Lung (tissue), 12 donors: ENCODE measurements around the gene RBPJ. TPM values are rescaled to one million over a fixed set of nuclear protein-coding genes. Genes with fewer than 3 reads are reported as not detected.

Source experiments
- ATAC-seq: fragments of 200-7000 bp; cut with Tn5 transposase; one replicate; pipeline ENCODE4 v1.9.1; 2020; ENCODE audit warnings: moderate number of reproducible peaks; ENCODE audit not compliant: insufficient read depth, low FRiP score
- DNase-seq, 3 donors: peaks; one replicate each; pipeline ENCODE4 v3.0.0-alpha.2; 2013 to 2017
- H3K27ac ChIP-seq, 2 donors: one replicate each; pipeline ENCODE4 v1.5.1; 2013; ENCODE audit warnings: mild to moderate bottlenecking in 2 of 2, moderate library complexity in 2 of 2, control low read depth in 1 of 2, inconsistent platforms in 1 of 2, low read depth in 1 of 2, low read length in 1 of 2
- H3K27me3 ChIP-seq, 3 donors: one replicate each; pipeline ENCODE4 v1.5.1; 2013; ENCODE audit warnings: low read length in 2 of 3; ENCODE audit not compliant: control insufficient read depth in 3 of 3, insufficient read depth in 3 of 3
- H3K36me3 ChIP-seq, 4 donors: one replicate each; pipeline ENCODE4 v1.5.1; 2013; ENCODE audit warnings: low read length in 4 of 4, mild to moderate bottlenecking in 1 of 4, moderate library complexity in 1 of 4; ENCODE audit not compliant: control insufficient read depth in 4 of 4, insufficient read depth in 4 of 4
- H3K4me1 ChIP-seq, 5 donors: one replicate each; pipeline ENCODE4 v1.5.1; 2013; ENCODE audit warnings: low read length in 5 of 5, mild to moderate bottlenecking in 2 of 5, moderate library complexity in 1 of 5; ENCODE audit not compliant: control insufficient read depth in 5 of 5, insufficient read depth in 5 of 5
- H3K4me3 ChIP-seq: one replicate; pipeline ENCODE4 v1.5.1; 2013; ENCODE audit warnings: mild to moderate bottlenecking, control low read depth, moderate library complexity
- H3K9ac ChIP-seq, 2 donors: one replicate each; pipeline ENCODE4 v1.5.1; 2013; ENCODE audit warnings: low read length in 2 of 2, control low read depth in 1 of 2; ENCODE audit not compliant: insufficient read depth in 1 of 2
- H3K9me3 ChIP-seq, 4 donors: one replicate each; pipeline ENCODE4 v1.5.1; 2013; ENCODE audit warnings: low read length in 3 of 4, mild to moderate bottlenecking in 1 of 4, moderate library complexity in 1 of 4; ENCODE audit not compliant: control insufficient read depth in 4 of 4, insufficient read depth in 3 of 4
- CTCF ChIP-seq: IDR thresholded peaks from 2 replicates; pipeline ENCODE4 v1.5.1; 2012; ENCODE audit warnings: mild to moderate bottlenecking; ENCODE audit errors: control extremely low read depth, extremely low read depth
- WGBS, 2 donors: extraction: QIAGEN DNeasy Blood & Tissue Kit; methylation state at CpG; one replicate each; pipeline ENCODE4 v1.1.7; 2013; 5-methylcytosine and 5-hydroxymethylcytosine counted together
- polyA plus RNA-seq, 2 donors: library from polyadenylated mRNA; stranded (reverse); fragments of 200-250 nt; gene quantifications; one replicate each; pipeline ENCODE4 v1.2.1, GENCODE V29; 2013
- total RNA-seq, 2 donors: library from RNA; depleted of rRNA in 1 of 2; stranded (reverse); fragments of >200 nt in 1 of 2; gene quantifications; one replicate each; pipeline ENCODE4 v1.2.1, GENCODE V29; 2014 to 2021
- donor health status: control.
- donor health status: control.
- donor health status: Bipolar disorder and iron deficiency.
- donor health status: healthy.
- donor health status: DM: yes; HTN: yes; CAD: no.

The RBPJ gene
- total and polyA plus RNA-seq, 4 donors = 39.1 to 130 (median 58.9) TPM

GRCh38 chr4:26289401-26289800 is 31.4 kb upstream of the RBPJ start:
- peaks cover 0 to 14% (median 0%) of the 10 kb centered on the region in 5 donors for H3K4me1 ChIP-seq
- H3K36me3 ChIP-seq = no peaks in the 10 kb centered on the region
- ATAC-seq (no peak), DNase-seq (no peak)
- H3K27me3 ChIP-seq = no peaks in the 10 kb centered on the region
- TF ChIP-seq CTCF = no peak
- H3K9ac ChIP-seq = no peak overlapping the region
- H3K4me3 ChIP-seq = no peak overlapping the region
- H3K9me3 ChIP-seq = no peaks in the 10 kb centered on the region
- 57 to 69% methylated on average over 4 of the region's 4 CpGs for WGBS, 2 donors
- H3K27ac ChIP-seq = no peak overlapping the region

GRCh38 chr4:26290321-26290720 is 30.5 kb upstream of the RBPJ start:
- ATAC-seq (no peak), DNase-seq (peak; percentile 28 to 67 (median 41))
- Histone ChIP-seq H3K9ac (peak overlapping the region in 1 of 2 donors; percentile 28), H3K27ac (no peak overlapping the region), H3K4me1 (peaks cover 0 to 14% (median 0%) of the 10 kb centered on the region in 5 donors), H3K4me3 (no peak overlapping the region), H3K9me3 (no peaks in the 10 kb centered on the region), H3K27me3 (no peaks in the 10 kb centered on the region), H3K36me3 (no peaks in the 10 kb centered on the region)
- 73 to 83% methylated on average over 3 of the region's 3 CpGs for WGBS, 2 donors
- no peak for TF ChIP-seq CTCF

GRCh38 chr4:26294904-26295303 is 25.9 kb upstream of the RBPJ start:
- TF ChIP-seq CTCF = no peak
- Histone ChIP-seq H3K4me1 (peaks cover 0 to 18% (median 17%) of the 10 kb centered on the region in 5 donors), H3K27ac (no peak overlapping the region), H3K9ac (no peak overlapping the region), H3K4me3 (no peak overlapping the region), H3K9me3 (no peaks in the 10 kb centered on the region), H3K36me3 (no peaks in the 10 kb centered on the region), H3K27me3 (no peaks in the 10 kb centered on the region)
- DNase-seq = no peak
- no peak for ATAC-seq
- WGBS, 2 donors = 86 to 87% methylated on average over 5 of the region's 5 CpGs

GRCh38 chr4:26296021-26296420 is 24.8 kb upstream of the RBPJ start:
- 74 to 77% methylated on average over 2 of the region's 2 CpGs for WGBS, 2 donors
- Histone ChIP-seq H3K36me3 (no peaks in the 10 kb centered on the region), H3K9me3 (no peaks in the 10 kb centered on the region), H3K27ac (no peak overlapping the region), H3K4me3 (no peak overlapping the region), H3K9ac (no peak overlapping the region), H3K4me1 (peaks cover 0 to 25% (median 15%) of the 10 kb centered on the region in 5 donors), H3K27me3 (no peaks in the 10 kb centered on the region)
- no peak for ATAC-seq
- no peak for DNase-seq
- TF ChIP-seq CTCF = no peak
